Stomach (tissue), 9 donors: ENCODE results near the gene ASPDH. TPM values are rescaled to one million over a fixed set of nuclear protein-coding genes. Genes with fewer than 3 reads are reported as not detected.

ENCODE experiments used
- DNase-seq, 2 donors: peaks; one replicate each; pipeline versions ENCODE4 v3.0.0 to v3.0.0-alpha.2; 2013 to 2019
- H3K27ac ChIP-seq, 5 donors: fragments of 200-600 bp in 4 of 5; sonication (generic) in 4 of 5; one replicate each; pipeline ENCODE4 v1.5.1; 2013 to 2019; ENCODE audit warnings: mild to moderate bottlenecking in 1 of 5, moderate library complexity in 1 of 5
- H3K27me3 ChIP-seq, 3 donors: fragments of 200-600 bp; sonication (generic); one replicate each; pipeline ENCODE4 v1.5.1; 2017 to 2019; ENCODE audit warnings: mixed run types in 1 of 3
- H3K36me3 ChIP-seq, 4 donors: fragments of 200-600 bp; sonication (generic); 1 replicate in 3 of 4; 2 replicates in 1 of 4; pipeline ENCODE4 v1.5.1; 2016 to 2019
- H3K4me1 ChIP-seq, 4 donors: fragments of 200-600 bp; sonication (generic); one replicate each; pipeline ENCODE4 v1.5.1; 2016 to 2019
- H3K4me3 ChIP-seq, 4 donors: fragments of 200-600 bp; sonication (generic) in 3 of 4; one replicate each; pipeline ENCODE4 v1.5.1; 2016 to 2019; ENCODE audit warnings: mild to moderate bottlenecking in 1 of 4
- H3K9me3 ChIP-seq, 4 donors: fragments of 200-600 bp; sonication (generic); one replicate each; pipeline ENCODE4 v1.5.1; 2016 to 2019
- EP300 ChIP-seq: sonication (generic); formaldehyde crosslinking; IDR thresholded peaks from one replicate; pipeline ENCODE4 v1.6.1; 2017; ENCODE audit warnings: antibody characterized with exemption
- POLR2A ChIP-seq, 4 donors: fragments of 450-650 bp; IDR thresholded peaks; one replicate each; pipeline ENCODE4 v1.6.1; 2016; ENCODE audit warnings: antibody characterized with exemption in 4 of 4, control low read depth in 2 of 4, mild to moderate bottlenecking in 1 of 4, moderate library complexity in 1 of 4
- POLR2AphosphoS5 ChIP-seq, 3 donors: sonication (generic); formaldehyde crosslinking; IDR thresholded peaks; one replicate each; pipeline ENCODE4 v1.6.1; 2016; ENCODE audit warnings: antibody characterized with exemption in 3 of 3
- WGBS, 5 donors: extraction: QIAGEN DNeasy Blood & Tissue Kit in 3 of 5; methylation state at CpG; one replicate each; pipeline versions ENCODE4 v1.1.5 to v1.1.7; 2013 to 2018; 5-methylcytosine and 5-hydroxymethylcytosine counted together
- intact Hi-C: fragments of 100-400 bp; cut with DNase I; formaldehyde crosslinking; loops from one replicate; pipeline ENCODE4 v1.15.1; 2023; ENCODE audit warnings: low total_unique reads
- polyA plus RNA-seq, 3 donors: library from polyadenylated mRNA; stranded (reverse); fragments of 200-250 nt; gene quantifications; one replicate each; pipeline ENCODE4 v1.2.3, GENCODE V29; 2013
- total RNA-seq, 5 donors: library from RNA; depleted of rRNA; stranded (reverse); fragments of >200 nt; gene quantifications; one replicate each; pipeline versions ENCODE4 v1.1.0 to v1.2.3, GENCODE V29; 2014 to 2016
- TF ChIP-seq, protein P1 (sequence below), 7 experiments: fragments of 450-650 bp in 4 of 7; fragments of 200-600 bp in 3 of 7; sonication (generic) in 3 of 7; IDR thresholded peaks; one replicate each; pipeline ENCODE4 v1.5.1; 2016 to 2019; ENCODE audit warnings: antibody characterized with exemption in 7 of 7, control low read depth in 2 of 7, mild to moderate bottlenecking in 1 of 7
- donor health status: healthy with polysubstance abuse.
- donor health status: Bipolar disorder and iron deficiency.
- donor health status: healthy.

Gene ASPDH
- total and polyA plus RNA-seq, 8 donors, result not detected

DNA sequence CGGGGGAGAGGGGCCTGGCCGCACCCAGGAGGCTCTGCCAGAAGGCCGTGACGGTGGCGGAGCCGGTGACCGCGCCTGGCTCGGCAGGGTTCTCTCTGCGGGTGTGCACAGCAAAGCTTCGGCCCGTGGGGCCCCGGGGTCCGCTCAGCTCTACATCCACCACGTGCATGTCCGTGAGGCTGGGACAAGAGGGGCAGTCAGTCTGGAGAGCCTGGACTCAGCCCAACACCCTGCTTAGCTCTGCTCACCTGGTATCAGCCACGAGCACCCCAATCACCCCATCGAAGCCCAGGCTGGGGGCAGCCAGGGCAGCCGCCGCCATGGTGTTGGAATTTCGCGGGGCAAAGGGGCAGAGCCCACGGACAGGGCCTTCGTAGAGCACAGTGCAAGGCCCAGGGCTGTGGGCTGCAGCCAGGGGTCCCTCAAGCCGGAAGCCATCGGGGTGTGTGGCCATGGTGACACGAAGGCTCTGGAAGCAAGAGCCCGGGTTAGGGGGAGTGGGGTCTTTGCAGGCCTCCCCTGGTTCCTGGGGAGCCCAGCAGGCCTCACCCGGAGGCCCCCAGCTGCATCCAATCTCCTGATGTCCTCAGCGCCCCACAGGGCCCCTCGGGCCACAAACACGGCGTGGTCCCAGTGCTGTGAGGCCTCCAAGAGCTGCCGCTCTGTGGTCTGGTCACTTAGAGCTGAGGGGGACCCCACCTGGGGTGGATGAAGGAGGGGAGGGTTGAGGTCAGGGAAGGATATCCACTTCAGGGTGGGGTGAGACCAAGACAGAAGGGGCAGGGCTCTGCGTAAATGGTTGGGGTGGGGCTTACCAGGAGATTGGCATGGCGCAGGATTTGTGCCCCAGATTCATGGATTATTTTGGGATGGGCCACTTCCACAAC lies 1.4 kb downstream of the ASPDH start:
- H3K4me3 ChIP-seq, result peak overlapping the region in 1 of 4 donors; percentile 67
- TF ChIP-seq POLR2A (IDR thresholded peaks at IDR 0.05) (no peak), EP300 (no peak), POLR2AphosphoS5 (IDR thresholded peaks at IDR 0.05) (no peak)
- TF ChIP-seq, protein P1, sequence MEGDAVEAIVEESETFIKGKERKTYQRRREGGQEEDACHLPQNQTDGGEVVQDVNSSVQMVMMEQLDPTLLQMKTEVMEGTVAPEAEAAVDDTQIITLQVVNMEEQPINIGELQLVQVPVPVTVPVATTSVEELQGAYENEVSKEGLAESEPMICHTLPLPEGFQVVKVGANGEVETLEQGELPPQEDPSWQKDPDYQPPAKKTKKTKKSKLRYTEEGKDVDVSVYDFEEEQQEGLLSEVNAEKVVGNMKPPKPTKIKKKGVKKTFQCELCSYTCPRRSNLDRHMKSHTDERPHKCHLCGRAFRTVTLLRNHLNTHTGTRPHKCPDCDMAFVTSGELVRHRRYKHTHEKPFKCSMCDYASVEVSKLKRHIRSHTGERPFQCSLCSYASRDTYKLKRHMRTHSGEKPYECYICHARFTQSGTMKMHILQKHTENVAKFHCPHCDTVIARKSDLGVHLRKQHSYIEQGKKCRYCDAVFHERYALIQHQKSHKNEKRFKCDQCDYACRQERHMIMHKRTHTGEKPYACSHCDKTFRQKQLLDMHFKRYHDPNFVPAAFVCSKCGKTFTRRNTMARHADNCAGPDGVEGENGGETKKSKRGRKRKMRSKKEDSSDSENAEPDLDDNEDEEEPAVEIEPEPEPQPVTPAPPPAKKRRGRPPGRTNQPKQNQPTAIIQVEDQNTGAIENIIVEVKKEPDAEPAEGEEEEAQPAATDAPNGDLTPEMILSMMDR (IDR thresholded peaks at IDR 0.05), result no peak
- H3K27ac ChIP-seq, result peak overlapping the region in 3 of 5 donors; percentile 82 to 90 (median 87)
- no peak for DNase-seq
- H3K4me1 ChIP-seq, result peaks cover 5 to 22% (median 20%) of the 10 kb centered on the region in 4 donors
- WGBS, 5 donors, result 87 to 92% (median 88%) methylated on average over 21 to 36 of the region's 36 CpGs
- intact Hi-C loops, result no loop called here
- H3K36me3 ChIP-seq, result peaks cover 0 to 1% (median 0%) of the 10 kb centered on the region in 4 donors
- H3K27me3 ChIP-seq, result peaks cover 0 to 15% (median 6%) of the 10 kb centered on the region in 3 donors
- no peaks in the 10 kb centered on the region for H3K9me3 ChIP-seq

DNA sequence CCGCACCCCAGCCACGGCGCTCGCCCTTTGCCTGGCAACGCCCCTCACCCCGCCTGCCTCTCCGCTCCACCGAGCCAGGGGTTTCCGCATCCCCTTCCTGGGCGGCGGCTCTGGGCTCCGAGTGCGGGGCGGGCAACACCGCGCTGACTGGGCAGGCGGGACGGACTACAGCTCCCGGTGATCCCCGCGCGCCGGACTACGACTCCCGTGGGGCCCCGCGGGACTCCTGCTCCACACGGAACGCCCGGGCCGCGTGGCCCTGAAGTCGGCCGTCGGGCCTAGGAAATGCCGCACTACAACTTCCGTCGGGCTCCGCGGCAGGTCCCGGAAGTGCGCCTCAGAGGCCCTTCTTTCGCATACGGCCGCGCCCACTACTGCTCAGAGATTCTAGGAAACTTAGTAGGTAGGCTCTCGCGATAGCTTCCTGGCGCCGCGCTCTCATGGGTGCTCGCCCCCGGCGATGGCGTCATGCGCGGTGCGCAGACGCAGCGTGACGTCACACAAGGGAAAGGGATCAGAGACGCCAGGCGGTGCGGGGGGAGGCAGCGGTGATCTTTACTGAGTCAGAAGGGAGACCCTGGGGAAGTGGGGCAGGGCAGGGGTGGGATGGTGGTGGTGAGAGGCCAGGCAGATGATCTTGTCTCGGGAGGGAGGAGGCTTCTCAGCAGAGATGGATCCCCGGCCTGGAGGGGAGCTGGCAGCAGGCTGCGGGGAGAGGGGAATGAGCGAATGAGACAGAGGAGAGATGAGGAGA lies 2.5 kb downstream of the ASPDH start, which contains the start of gene JOSD2:
TSS of gene JOSD2 (minus strand) at position 123 of the 754 bp plus-strand sequence. CDS start 760 bp downstream, outside the sequence.
- TF ChIP-seq, protein P1 (IDR thresholded peaks at IDR 0.05), result no peak
- peak; percentile 49 to 92 (median 80) for TF ChIP-seq POLR2AphosphoS5 (IDR thresholded peaks at IDR 0.05)
- H3K36me3 ChIP-seq, result peaks cover 0 to 3% (median 3%) of the 10 kb centered on the region in 4 donors
- peak within 1 kb of the TSS; percentile 48 to 90 (median 82) for H3K27ac ChIP-seq
- peaks cover 5 to 22% (median 20%) of the 10 kb centered on the region in 4 donors for H3K4me1 ChIP-seq
- no peaks in the 10 kb centered on the region for H3K9me3 ChIP-seq
- WGBS, 5 donors, result 1 to 2% (median 1%) methylated on average over 39 to 69 of the region's 69 CpGs
- peak; percentile 98 to 100 for DNase-seq
- H3K27me3 ChIP-seq, result peaks cover 0 to 15% (median 0%) of the 10 kb centered on the region in 3 donors
- H3K4me3 ChIP-seq, result peak within 1 kb of the TSS; percentile 57 to 79 (median 71)
- intact Hi-C loops, result no loop called here

- H3K9me3 ChIP-seq, result no peaks in the 10 kb centered on the region
- intact Hi-C loops, result no loop called here
- 2 to 11% (median 5%) methylated on average over 3 to 10 of the region's 10 CpGs for WGBS, 5 donors
- TF ChIP-seq EP300, result no peak
- TF ChIP-seq POLR2AphosphoS5 (IDR thresholded peaks at IDR 0.05), result no peak
- TF ChIP-seq, protein P1 (IDR thresholded peaks at IDR 0.05), result no peak
- no peak for TF ChIP-seq POLR2A (IDR thresholded peaks at IDR 0.05)
- DNase-seq, result no peak
- H3K27me3 ChIP-seq, result peaks cover 0 to 15% (median 0%) of the 10 kb centered on the region in 3 donors
- H3K27ac ChIP-seq, result peak overlapping the region; percentile 48 to 90 (median 82)
- H3K4me1 ChIP-seq, result peaks cover 5 to 22% (median 20%) of the 10 kb centered on the region in 4 donors
- H3K36me3 ChIP-seq, result peaks cover 0 to 9% (median 8%) of the 10 kb centered on the region in 4 donors
- H3K4me3 ChIP-seq, result peak overlapping the region; percentile 57 to 79 (median 71)
Measured at GRCh38 chr19:50510700-50511068, 3.0 kb downstream of the ASPDH start.

DNA sequence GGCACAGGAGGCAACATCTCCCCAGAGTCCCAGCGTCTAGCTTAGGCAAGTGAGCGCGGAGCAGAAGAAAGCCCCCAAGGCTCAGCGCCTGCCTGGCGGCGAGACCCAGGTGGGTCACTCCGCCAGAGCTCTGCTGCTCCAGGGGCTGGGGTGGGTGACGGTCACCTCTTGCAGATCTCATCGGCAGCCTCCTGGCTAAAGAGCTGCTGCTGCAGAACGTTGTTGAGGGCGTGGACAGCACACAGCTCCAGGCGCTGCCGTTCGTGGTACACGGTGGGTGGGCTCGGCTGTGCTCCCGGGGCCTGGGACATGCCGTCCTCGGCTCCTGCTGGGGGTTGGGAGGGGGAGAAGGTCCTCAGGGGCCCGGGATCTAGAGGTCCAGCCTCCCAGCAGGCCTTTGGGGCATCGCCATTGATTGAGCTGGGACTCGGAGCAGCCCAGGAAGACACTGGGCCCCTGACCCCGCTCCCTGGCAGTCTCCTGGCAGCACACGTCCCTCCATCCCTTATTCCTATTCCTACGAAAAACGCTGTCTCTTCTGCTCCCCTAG lies 3.5 kb downstream of the ASPDH start:
- no peak for DNase-seq
- TF ChIP-seq, protein P1 (IDR thresholded peaks at IDR 0.05), result no peak
- H3K4me1 ChIP-seq, result peaks cover 5 to 22% (median 20%) of the 10 kb centered on the region in 4 donors
- peak overlapping the region; percentile 57 to 79 (median 71) for H3K4me3 ChIP-seq
- intact Hi-C loops, result no loop called here
- WGBS, 5 donors, result 36 to 72% (median 48%) methylated on average over 10 to 26 of the region's 26 CpGs
- H3K27me3 ChIP-seq, result peaks cover 0 to 11% (median 0%) of the 10 kb centered on the region in 3 donors
- H3K36me3 ChIP-seq, result peaks cover 0 to 12% (median 11%) of the 10 kb centered on the region in 4 donors
- peak overlapping the region in 4 of 5 donors; percentile 78 to 90 (median 84) for H3K27ac ChIP-seq
- H3K9me3 ChIP-seq, result no peaks in the 10 kb centered on the region
